Activated CD4-positive, alpha-beta T cell treated with anti-CD3 and anti-CD28 coated beads, Interleukin-2, amount 10 ng/mL, durations not matched to agents 7 days and 5 days (primary cell): Measurements from ENCODE around the gene HDAC4. TPM values are rescaled to one million over a fixed set of nuclear protein-coding genes. Genes with fewer than 3 reads are reported as not detected.
"Not testable (repeated sequence)": the region's sequence is repeated elsewhere in the genome, so short reads cannot be mapped to it uniquely, and the experiment has no call there.

Source experiments
- CTCF ChIA-PET: fragments of 350-600 bp; sonication (Branson Sonifier 250); formaldehyde crosslinking; loops from one replicate; lab custom pipeline; 2021; ENCODE audit warnings: antibody characterized with exemption; lab: Charles Lee
- POLR2A ChIA-PET: fragments of 350-600 bp; sonication (Branson Sonifier 250); formaldehyde crosslinking; loops from one replicate; lab custom pipeline; 2021; ENCODE audit warnings: antibody characterized with exemption; lab: Charles Lee
- DNase-seq: peaks from one replicate; pipeline ENCODE4 v3.0.0-alpha.2; 2020
- H3K27ac Mint-ChIP-seq: one replicate; pipeline ENCODE4 v1.8.0; 2021; ENCODE audit warnings: mild to moderate bottlenecking, moderate library complexity, mixed read lengths
- H3K27me3 Mint-ChIP-seq: one replicate; pipeline ENCODE4 v1.8.0; 2021; ENCODE audit warnings: mixed read lengths
- H3K36me3 Mint-ChIP-seq: one replicate; pipeline ENCODE4 v1.8.0; 2021; ENCODE audit warnings: low read depth, mixed read lengths
- H3K4me1 Mint-ChIP-seq: one replicate; pipeline ENCODE4 v1.8.0; 2021; ENCODE audit warnings: mixed read lengths
- H3K4me3 Mint-ChIP-seq: one replicate; pipeline ENCODE4 v1.8.0; 2021; ENCODE audit warnings: mild to moderate bottlenecking, moderate library complexity, mixed read lengths
- H3K9me3 Mint-ChIP-seq: one replicate; pipeline ENCODE4 v1.8.0; 2021; ENCODE audit warnings: mixed read lengths
- total RNA-seq, 2 experiments: library from RNA; stranded (reverse); gene quantifications; one replicate each; pipeline ENCODE4 v1.2.3, GENCODE V29; 2021

Gene HDAC4
- 10 to 100 TPM; 57.1 to 68.4 TPM for total RNA-seq

DNA sequence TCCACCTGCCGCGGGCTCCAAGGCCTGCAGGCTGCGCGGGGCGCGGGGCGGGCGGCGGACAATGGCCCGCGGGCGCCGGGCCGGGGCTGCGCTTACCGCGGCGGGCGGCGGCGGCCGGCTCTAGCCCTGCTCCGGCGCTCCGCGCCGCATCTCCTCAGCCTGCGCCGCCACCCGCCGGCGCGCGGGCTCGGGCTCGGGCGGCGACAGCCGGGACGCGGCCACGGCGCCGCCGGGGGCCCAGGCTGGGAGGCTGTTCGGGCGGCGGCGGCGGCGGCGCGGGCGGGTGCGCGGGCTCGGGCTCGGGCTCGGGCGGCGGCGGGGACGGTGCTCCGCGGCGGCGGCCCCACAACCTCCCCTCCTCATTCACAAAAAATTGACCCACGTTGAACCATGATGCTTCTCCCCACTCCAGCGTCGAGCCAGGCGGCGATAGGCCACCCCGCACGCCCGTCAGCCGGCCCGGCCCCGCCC, at the start of gene HDAC4:
HDAC4 (minus strand) TSS at position 425 of the 471 bp plus-strand sequence. CDS start 48,321 bp downstream, outside the sequence.
- H3K27me3 Mint-ChIP-seq, result peaks cover 3% of the 10 kb centered on the region
- CTCF ChIA-PET, result interaction anchor here (0.8 kb wide), 1 partner anchor 62 kb away, joined by 4 read pairs; no protein-coding TSS in a partner anchor

DNA sequence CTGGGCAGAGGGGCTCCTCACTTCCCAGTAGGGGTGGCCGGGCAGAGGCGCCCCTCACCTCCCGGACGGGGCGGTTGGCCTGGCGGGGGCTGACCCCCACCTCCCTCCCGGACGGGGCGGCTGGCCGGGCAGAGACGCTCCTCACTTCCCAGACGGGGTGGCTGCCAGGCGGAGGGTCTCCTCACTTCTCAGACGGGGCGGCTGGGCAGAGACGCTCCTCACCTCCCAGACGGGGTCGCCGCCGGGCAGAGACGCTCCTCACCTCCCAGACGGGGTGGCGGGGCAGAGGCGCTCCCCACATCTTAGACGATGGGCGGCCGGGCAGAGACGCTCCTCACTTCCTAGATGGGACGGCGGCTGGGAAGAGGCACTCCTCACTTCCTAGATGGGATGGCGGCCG, 48.6 kb upstream of the HDAC4 start:
- peaks cover 10% of the 10 kb centered on the region for H3K9me3 Mint-ChIP-seq
- peaks cover 26% of the 10 kb centered on the region for H3K27me3 Mint-ChIP-seq
- CTCF ChIA-PET, H3K36me3 Mint-ChIP-seq, H3K4me3 Mint-ChIP-seq, POLR2A ChIA-PET, H3K27ac Mint-ChIP-seq, DNase-seq, H3K4me1 Mint-ChIP-seq: not testable (repeated sequence)

More for the DNA sequence above, at the start of gene HDAC4:
- Mint-ChIP-seq H3K4me1 (peaks cover 49% of the 10 kb centered on the region), H3K36me3 (peaks cover 12% of the 10 kb centered on the region), H3K9me3 (peaks cover 2% of the 10 kb centered on the region), H3K27ac (peak within 1 kb of the TSS; percentile 97), H3K4me3 (peak within 1 kb of the TSS; percentile 92)
- POLR2A ChIA-PET, result interaction anchor here (0.7 to 0.8 kb wide), 2 partner anchors 19 to 282 kb away, joined by 3 read pairs; no protein-coding TSS in a partner anchor
- no peak for DNase-seq

DNA sequence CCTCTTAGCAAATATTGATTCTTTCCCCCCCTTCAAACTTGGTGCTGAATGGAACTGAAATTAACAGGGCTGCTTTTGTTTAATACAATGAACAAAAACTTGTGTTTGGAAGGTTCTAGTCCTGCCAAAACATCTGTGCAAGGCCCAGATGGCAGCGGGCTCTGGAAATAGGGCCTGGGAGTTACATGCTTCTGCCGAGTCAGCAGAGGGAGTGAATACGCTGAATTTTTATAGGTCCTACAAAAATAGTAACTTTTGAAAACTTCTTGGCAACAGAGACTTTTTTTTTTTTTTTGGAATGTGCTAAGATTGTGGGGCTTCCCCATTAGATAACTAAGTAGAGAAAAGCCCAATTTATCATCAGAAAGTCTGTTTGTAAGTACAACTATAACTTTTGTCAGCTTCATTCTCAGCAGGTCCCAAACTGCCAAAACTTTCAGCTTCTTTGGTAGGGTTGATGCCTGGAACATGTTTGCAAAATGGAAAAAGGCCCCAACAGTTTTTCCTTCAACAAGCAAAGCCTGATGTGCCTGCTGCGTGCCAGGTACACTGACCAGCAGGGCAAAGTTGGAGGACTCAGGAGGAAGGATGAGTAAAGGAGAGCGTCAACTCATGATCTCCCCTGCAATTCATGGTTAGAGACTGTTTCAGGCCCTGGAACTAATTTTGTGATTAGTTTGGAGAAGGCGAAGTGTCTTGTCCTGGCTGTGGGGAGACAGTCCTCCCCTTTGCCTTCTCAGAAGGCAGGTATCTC, 45.1 kb upstream of the HDAC4 start:
- peaks cover 32% of the 10 kb centered on the region for H3K27me3 Mint-ChIP-seq
- CTCF ChIA-PET, result no interaction called here
- no peaks in the 10 kb centered on the region for H3K36me3 Mint-ChIP-seq
- POLR2A ChIA-PET, result no interaction called here
- H3K27ac Mint-ChIP-seq, result no peak overlapping the region
- no peaks in the 10 kb centered on the region for H3K9me3 Mint-ChIP-seq
- H3K4me1 Mint-ChIP-seq, result peaks cover 8% of the 10 kb centered on the region
- DNase-seq, result no peak
- H3K4me3 Mint-ChIP-seq, result no peak overlapping the region

DNA sequence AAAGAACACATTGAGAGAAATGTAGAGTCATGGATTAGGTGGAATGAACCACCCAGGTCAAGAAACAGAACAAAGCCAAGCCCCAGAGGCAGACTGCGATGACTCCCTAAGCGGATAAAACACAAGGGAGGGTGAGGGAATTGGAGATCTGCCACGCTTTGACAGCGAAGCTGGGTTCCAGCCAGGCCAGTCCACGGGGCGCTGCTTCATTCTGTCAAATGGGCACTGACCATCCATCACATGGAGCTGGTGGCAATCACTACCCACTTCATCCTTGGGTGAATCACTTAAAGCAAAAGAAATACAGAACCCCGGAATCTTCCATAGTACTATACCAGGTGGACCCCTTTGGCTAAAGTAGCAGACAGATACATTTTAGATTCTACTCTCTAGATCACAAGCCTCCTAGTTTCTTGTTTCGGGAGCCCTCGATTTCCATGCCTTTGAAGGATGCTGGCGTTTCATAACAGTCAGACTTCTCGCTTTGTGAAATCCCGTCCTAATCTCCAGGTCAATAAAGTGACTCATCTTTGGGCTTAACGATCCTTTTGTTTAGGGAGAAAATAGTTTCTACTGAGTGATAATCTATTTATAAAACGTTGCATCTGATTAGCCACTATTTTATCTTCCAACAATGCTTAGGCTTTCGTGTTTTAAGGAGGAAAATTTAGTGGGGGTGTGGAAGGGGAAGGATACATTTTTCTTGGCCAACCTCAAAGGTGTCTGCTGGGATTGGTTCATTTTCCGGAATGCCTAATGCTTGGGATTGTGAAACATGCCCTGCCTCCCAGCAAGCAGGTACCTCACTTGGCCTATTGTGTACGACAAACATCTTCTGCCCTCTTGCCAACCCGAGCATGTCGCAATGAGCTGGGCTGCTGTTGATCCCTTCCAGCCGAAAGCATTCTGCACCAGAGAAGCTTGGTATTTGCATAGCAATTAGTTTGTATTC, 44.1 kb upstream of the HDAC4 start:
- CTCF ChIA-PET, result no interaction called here
- H3K36me3 Mint-ChIP-seq, result no peaks in the 10 kb centered on the region
- POLR2A ChIA-PET, result no interaction called here
- no peak for DNase-seq
- no peak overlapping the region for H3K27ac Mint-ChIP-seq
- peaks cover 12% of the 10 kb centered on the region for H3K4me1 Mint-ChIP-seq
- no peaks in the 10 kb centered on the region for H3K9me3 Mint-ChIP-seq
- peaks cover 38% of the 10 kb centered on the region for H3K27me3 Mint-ChIP-seq
- H3K4me3 Mint-ChIP-seq, result no peak overlapping the region

DNA sequence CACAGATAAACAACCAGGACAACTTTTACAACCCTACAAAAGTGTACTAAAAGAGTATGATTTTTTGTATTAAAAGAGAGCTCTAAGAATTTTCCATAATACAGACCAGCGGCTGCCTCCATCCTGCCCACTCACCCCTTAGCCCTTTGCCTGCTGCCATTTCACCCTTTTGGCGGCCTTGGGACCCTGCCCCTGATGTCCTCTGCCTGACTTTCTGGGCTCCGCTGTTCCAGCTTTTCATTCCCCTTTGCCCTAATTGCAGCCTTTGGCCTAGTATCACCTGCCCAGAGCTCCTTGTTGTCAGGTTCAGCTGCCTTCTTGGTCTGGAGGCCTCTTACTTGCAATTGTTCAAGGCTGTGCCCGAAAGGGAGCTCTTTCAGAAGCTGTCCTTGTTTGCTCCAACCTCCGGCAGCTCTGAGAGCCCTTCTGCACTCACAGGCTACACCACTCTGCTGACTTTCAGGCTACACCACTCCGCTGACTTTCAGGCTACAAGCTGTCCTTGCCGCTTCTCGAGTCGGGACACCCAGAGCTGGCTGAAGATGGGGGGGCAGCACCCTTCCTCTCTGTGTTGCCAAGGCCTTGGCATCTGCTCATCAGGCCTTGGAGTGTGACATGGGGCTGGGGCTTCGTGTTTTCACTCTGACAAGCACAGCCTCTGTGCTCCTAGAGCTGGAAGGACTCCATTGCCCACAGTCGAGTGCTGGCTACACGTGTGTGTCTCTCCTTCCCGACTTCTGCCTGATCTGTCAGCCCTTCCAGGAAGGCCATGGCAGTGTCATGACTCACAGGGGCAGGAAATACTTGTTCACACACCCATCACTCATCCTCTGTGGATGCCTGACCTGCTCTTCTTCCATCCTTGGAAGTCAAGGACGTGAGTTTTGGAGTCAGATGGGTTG, 43.1 kb upstream of the HDAC4 start:
- POLR2A ChIA-PET, result no interaction called here
- Mint-ChIP-seq H3K36me3 (no peaks in the 10 kb centered on the region), H3K27me3 (peaks cover 38% of the 10 kb centered on the region), H3K4me1 (peaks cover 12% of the 10 kb centered on the region), H3K9me3 (no peaks in the 10 kb centered on the region), H3K4me3 (no peak overlapping the region), H3K27ac (no peak overlapping the region)
- no peak for DNase-seq
- CTCF ChIA-PET, result interaction anchor here (1.0 kb wide), 1 partner anchor 36 kb away, joined by 3 read pairs; no protein-coding TSS in a partner anchor

DNA sequence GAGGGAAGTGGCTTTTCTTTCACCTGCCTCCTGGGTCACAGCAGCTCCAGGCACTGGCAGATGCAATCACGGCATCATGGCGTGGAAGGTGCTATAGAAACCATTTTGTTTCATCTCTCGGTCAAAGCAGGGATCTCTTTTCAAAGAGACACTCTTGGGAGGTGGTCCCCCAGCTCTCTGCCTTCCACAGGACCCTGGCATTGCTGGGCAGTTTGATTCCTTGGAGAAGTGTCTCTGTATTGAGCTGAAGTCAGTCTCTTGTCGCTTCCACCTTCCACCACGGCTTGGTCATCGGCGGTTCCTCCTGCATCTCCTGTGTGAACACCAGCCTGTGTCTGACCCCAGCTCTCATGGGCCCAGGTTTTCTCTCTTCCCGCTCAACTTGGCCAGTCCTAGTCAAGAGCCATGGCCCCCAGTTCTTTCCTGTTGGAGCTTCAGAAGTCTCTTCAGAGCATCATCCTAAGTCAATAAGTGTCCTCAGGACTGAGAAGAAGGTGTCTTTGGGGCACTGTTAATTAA, 42.3 kb upstream of the HDAC4 start:
- peaks cover 39% of the 10 kb centered on the region for H3K27me3 Mint-ChIP-seq
- ChIA-PET POLR2A (no interaction called here), CTCF (interaction anchor here (1.0 kb wide), 1 partner anchor 35 kb away, joined by 3 read pairs; no protein-coding TSS in a partner anchor)
- peaks cover 12% of the 10 kb centered on the region for H3K4me1 Mint-ChIP-seq
- H3K9me3 Mint-ChIP-seq, result no peaks in the 10 kb centered on the region
- H3K27ac Mint-ChIP-seq, result no peak overlapping the region
- DNase-seq, result no peak
- no peak overlapping the region for H3K4me3 Mint-ChIP-seq
- no peaks in the 10 kb centered on the region for H3K36me3 Mint-ChIP-seq

DNA sequence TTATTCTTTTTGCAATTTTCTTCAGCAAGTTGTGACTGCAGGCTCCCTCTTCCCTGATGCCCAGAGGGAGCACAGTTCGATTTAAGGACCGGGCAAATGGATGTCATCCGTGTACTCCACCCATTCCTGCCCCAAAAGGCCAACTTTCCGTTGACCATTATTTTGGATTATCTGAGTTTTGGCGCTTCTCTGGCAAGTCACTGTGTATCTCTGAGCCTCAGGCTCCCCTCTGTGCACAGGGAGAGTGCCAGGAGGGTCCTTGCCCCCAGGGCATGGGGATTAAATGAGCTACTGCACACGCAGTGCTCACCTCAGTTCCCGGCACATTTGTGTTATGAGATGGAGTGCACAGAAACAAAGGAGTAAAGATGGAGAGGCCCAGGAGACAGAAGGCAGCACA, 41.4 kb upstream of the HDAC4 start:
- POLR2A ChIA-PET, result no interaction called here

DNA sequence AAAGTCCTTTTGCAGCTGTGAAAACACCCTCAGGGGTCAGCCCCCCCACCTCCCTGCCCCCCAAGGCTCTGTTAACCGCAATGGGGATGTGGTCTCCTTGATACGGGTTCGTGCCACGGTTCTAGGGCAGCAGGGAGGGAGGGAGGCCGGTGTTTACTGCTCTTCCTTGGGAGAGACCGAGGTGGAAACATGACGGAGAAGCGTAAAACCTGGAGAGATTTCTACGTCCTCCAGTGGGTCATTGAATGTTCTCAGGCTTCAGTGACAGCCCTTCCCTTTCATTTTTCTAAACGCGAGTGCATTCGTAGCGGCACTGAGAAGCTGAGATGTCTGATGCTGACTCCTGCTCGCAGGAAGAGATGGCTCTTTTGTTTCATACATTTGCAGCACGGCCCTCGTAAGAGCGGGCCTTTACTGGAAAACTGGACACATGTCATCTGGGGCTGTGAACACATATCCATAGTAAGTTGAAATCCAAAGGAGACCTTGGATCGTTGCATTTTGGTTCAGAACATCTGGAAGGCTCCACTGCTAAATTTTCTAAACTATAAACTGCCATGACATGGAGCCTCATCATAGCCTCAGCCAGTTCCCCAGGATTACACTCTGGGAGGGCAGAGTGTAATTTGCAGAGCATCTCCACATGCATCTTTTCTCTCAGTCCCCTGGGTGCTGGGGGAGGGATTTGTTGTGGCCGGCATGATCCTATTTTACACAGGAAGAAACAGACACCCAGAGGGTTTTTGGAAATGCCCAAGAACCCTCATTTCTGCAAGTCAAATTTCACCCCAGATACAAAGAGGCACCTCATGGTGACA, 40.6 kb upstream of the HDAC4 start:
- DNase-seq, result no peak
- H3K27ac Mint-ChIP-seq, result no peak overlapping the region
- peaks cover 12% of the 10 kb centered on the region for H3K4me1 Mint-ChIP-seq
- no peaks in the 10 kb centered on the region for H3K9me3 Mint-ChIP-seq
- ChIA-PET POLR2A (no interaction called here), CTCF (no interaction called here)
- H3K36me3 Mint-ChIP-seq, result no peaks in the 10 kb centered on the region
- peaks cover 33% of the 10 kb centered on the region for H3K27me3 Mint-ChIP-seq
- peak overlapping the region; percentile 25 for H3K4me3 Mint-ChIP-seq

More for the DNA sequence above, 41.4 kb upstream of the HDAC4 start:
- CTCF ChIA-PET, result interaction anchor here (0.6 kb wide), 1 partner anchor 50 kb away, joined by 4 read pairs; no protein-coding TSS in a partner anchor
- DNase-seq, result no peak
- Mint-ChIP-seq H3K36me3 (no peaks in the 10 kb centered on the region), H3K4me1 (peaks cover 12% of the 10 kb centered on the region), H3K9me3 (no peaks in the 10 kb centered on the region), H3K4me3 (no peak overlapping the region), H3K27ac (no peak overlapping the region), H3K27me3 (peaks cover 38% of the 10 kb centered on the region)

DNA sequence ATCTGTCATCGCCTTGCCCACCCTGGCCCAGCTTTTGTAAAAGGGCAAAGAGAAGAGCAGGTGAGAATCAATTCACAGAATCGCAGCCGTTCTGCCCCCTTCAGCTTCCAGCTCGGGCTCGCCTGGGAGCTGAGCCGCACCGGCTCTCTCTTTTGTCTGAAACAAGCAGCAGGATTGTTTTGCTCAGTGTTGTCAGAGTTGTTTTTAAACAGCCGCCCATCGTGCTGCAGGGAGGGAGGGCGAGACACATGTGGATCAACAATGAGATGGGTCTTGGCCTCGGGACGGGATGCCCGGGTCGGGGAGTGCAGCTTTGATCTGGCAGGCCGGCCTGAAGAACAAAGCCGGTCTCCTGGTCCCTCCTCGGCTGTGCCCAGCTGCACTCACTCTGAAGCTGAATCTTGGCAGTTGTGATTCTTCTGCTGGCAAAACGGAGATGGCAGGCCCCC, 39.7 kb upstream of the HDAC4 start:
- no peaks in the 10 kb centered on the region for H3K9me3 Mint-ChIP-seq
- peaks cover 29% of the 10 kb centered on the region for H3K27me3 Mint-ChIP-seq
- H3K4me3 Mint-ChIP-seq, result no peak overlapping the region
- DNase-seq, result no peak
- ChIA-PET CTCF (no interaction called here), POLR2A (no interaction called here)
- peaks cover 12% of the 10 kb centered on the region for H3K4me1 Mint-ChIP-seq
- H3K27ac Mint-ChIP-seq, result no peak overlapping the region
- H3K36me3 Mint-ChIP-seq, result no peaks in the 10 kb centered on the region

DNA sequence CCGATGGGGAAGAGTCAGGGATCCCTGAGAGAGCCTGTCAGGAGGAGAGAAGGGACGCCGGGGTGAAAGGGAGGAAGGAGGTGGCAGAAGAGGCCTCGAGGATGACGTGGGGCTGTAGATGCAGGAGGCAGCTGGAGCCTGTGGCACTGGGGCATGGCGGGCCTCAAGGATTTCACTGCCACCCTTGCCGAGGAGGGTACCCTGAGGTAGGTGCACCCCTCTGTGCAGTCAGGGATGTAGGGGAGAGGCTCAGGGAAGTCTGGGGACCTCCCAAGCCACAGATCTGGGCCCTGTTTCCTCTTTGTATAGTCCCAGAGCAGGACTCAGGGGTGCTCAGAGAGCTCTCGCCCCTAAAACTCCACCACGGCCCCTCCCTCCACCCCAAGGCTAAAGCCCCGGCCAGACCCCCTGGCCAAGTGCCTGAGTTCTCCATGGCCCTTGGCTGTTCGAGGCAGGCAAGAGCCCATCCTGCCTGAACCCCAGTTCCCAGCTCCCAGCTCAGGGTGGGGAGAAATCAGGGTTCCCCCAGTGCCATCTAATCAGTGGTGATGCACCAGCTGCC, 39.0 kb upstream of the HDAC4 start:
- ChIA-PET CTCF (no interaction called here), POLR2A (no interaction called here)
- Mint-ChIP-seq H3K27ac (no peak overlapping the region), H3K36me3 (no peaks in the 10 kb centered on the region), H3K4me1 (peaks cover 12% of the 10 kb centered on the region), H3K9me3 (no peaks in the 10 kb centered on the region), H3K4me3 (no peak overlapping the region), H3K27me3 (peaks cover 29% of the 10 kb centered on the region)
- DNase-seq, result no peak
